HCT116 (cell line): ENCODE results near the gene DAAM2. TPM values are rescaled to one million over a fixed set of nuclear protein-coding genes. Genes with fewer than 3 reads are reported as not detected.

ENCODE experiments used
- ATAC-seq: fragments of 200-7000 bp; cut with Tn5 transposase; 2 replicates; pipeline ENCODE4 v1.9.1; 2020; ENCODE audit warnings: mild to moderate bottlenecking, moderate library complexity
- BruUV-seq: library from RNA; stranded (reverse); fragments of 400-500 nt; replicated peaks from 2 replicates; lab custom pipeline; 2021; lab: Mats Ljungman, UMichigan
- CTCF ChIA-PET: fragments of 300-600 bp; sonication (Branson Sonifier 250); formaldehyde crosslinking; loops from one replicate; lab custom pipeline; 2021; ENCODE audit warnings: antibody characterized with exemption; lab: Charles Lee
- POLR2A ChIA-PET: fragments of 300-600, 350-600 bp; sonication (Branson Sonifier 250); formaldehyde crosslinking; loops from one replicate; lab custom pipeline; 2021; ENCODE audit warnings: antibody characterized with exemption; lab: Charles Lee
- RAD21 ChIA-PET, 2 experiments: fragments of 300-600 bp; sonication (Branson Sonifier 250); formaldehyde crosslinking; loops; one replicate each; lab custom pipeline; 2023; ENCODE audit warnings: low total read pairs in 2 of 2; ENCODE audit not compliant: uncharacterized antibody in 2 of 2, unreplicated experiment in 2 of 2, low non-redundant PET in 1 of 2; lab: Charles Lee
- DNase-seq: peaks from one replicate; pipeline ENCODE4 v3.0.0-alpha.2; 2010; ENCODE audit warnings: low read depth, low spot score
- H2AFZ ChIP-seq: fragments of 200-600 bp; shearing (Covaris generic), sonication (generic); 2 replicates; pipeline ENCODE4 v1.6.1; 2017; ENCODE audit warnings: low read depth, mixed run types, mixed read lengths, antibody characterized with exemption, low read length; ENCODE audit not compliant: poor library complexity, severe bottlenecking
- H3K27ac ChIP-seq: 2 replicates; pipeline ENCODE4 v1.5.1; 2012; ENCODE audit warnings: low read depth, low read length
- H3K27me3 ChIP-seq: fragments of 200-600 bp; sonication (generic); 2 replicates; pipeline ENCODE4 v1.6.1; 2016; ENCODE audit warnings: mixed run types, low read length, mixed read lengths; ENCODE audit not compliant: insufficient read depth
- H3K36me3 ChIP-seq, 2 experiments: fragments of 200-500 bp in 1 of 2; fragments of 200-600 bp in 1 of 2; sonication (Bioruptor generic) in 1 of 2; sonication (generic) in 1 of 2; 2 replicates each; pipeline versions ENCODE4 v1.5.1 to v1.6.1; 2014 to 2016; ENCODE audit warnings: low read length in 2 of 2, inconsistent platforms in 1 of 2, mixed read lengths in 1 of 2, mixed run types in 1 of 2; ENCODE audit not compliant: insufficient read depth in 2 of 2, control insufficient read depth in 1 of 2
- H3K4me1 ChIP-seq, 2 experiments: fragments of 200-600 bp in 1 of 2; sonication (generic) in 1 of 2; 2 replicates each; pipeline versions ENCODE4 v1.5.1 to v1.6.1; 2012 to 2017; ENCODE audit warnings: low read length in 2 of 2, inconsistent platforms in 1 of 2, mild to moderate bottlenecking in 1 of 2, mixed read lengths in 1 of 2, mixed run types in 1 of 2, moderate library complexity in 1 of 2; ENCODE audit not compliant: insufficient read depth in 2 of 2, control insufficient read depth in 1 of 2
- H3K4me2 ChIP-seq: fragments of 200-600 bp; sonication (generic); 2 replicates; pipeline ENCODE4 v1.6.1; 2017; ENCODE audit warnings: mixed run types, low read length, mixed read lengths
- H3K4me3 ChIP-seq, 2 experiments: fragments of 200-600 bp in 1 of 2; sonication (generic) in 1 of 2; replicated peaks in 1 of 2; 2 replicates each; pipeline ENCODE4 v1.5.1; 2011 to 2016; ENCODE audit warnings: low read length in 2 of 2, control low read depth in 1 of 2, low read depth in 1 of 2, mild to moderate bottlenecking in 1 of 2, mixed read lengths in 1 of 2, mixed run types in 1 of 2
- H3K79me2 ChIP-seq: fragments of 200-600 bp; sonication (generic); 2 replicates; pipeline ENCODE4 v1.6.1; 2017; ENCODE audit warnings: mild to moderate bottlenecking, mixed run types, low read length, moderate library complexity, mixed read lengths; ENCODE audit not compliant: insufficient read depth
- H3K9ac ChIP-seq: fragments of 200-600 bp; sonication (generic); 2 replicates; pipeline ENCODE4 v1.6.1; 2016; ENCODE audit warnings: low read length, mixed read lengths
- H3K9me2 ChIP-seq: fragments of 200-600 bp; sonication (generic), shearing (Covaris generic); 2 replicates; pipeline ENCODE4 v1.6.1; 2017; ENCODE audit warnings: mixed run types, mild to moderate bottlenecking, moderate library complexity; ENCODE audit not compliant: insufficient read depth
- H3K9me3 ChIP-seq, 2 experiments: fragments of 200-500 bp in 1 of 2; fragments of 200-600 bp in 1 of 2; sonication (Bioruptor generic) in 1 of 2; sonication (generic) in 1 of 2; 2 replicates each; pipeline ENCODE4 v1.6.1; 2014 to 2017; ENCODE audit warnings: low read length in 2 of 2, mixed read lengths in 2 of 2, inconsistent platforms in 1 of 2, low read depth in 1 of 2, mild to moderate bottlenecking in 1 of 2, mixed run types in 1 of 2, moderate library complexity in 1 of 2; ENCODE audit not compliant: control insufficient read depth in 1 of 2, insufficient read depth in 1 of 2
- H4K20me1 ChIP-seq: fragments of 200-600 bp; sonication (generic), shearing (Covaris generic); 2 replicates; pipeline ENCODE4 v1.6.1; 2017; ENCODE audit warnings: mixed run types, mild to moderate bottlenecking, moderate library complexity; ENCODE audit not compliant: insufficient read depth
- CBX3 ChIP-seq: IDR thresholded peaks from 2 replicates; pipeline ENCODE4 v1.6.1; 2012; ENCODE audit warnings: low read depth
- CEBPB ChIP-seq: IDR thresholded peaks from 2 replicates; pipeline ENCODE4 v1.6.1; 2012; ENCODE audit warnings: low read depth
- EGR1 ChIP-seq: IDR thresholded peaks from 2 replicates; pipeline ENCODE4 v1.6.1; 2012; ENCODE audit warnings: low read depth
- EZH2 ChIP-seq: fragments of 200-600 bp; sonication (generic); IDR thresholded peaks from 2 replicates; pipeline ENCODE4 v1.6.1; 2017; ENCODE audit warnings: antibody characterized with exemption, mixed run types
- EZH2phosphoT487 ChIP-seq: fragments of 200-600 bp; IDR thresholded peaks from 2 replicates; pipeline ENCODE4 v1.6.1; 2018; ENCODE audit warnings: antibody characterized with exemption, borderline replicate concordance
- FOSL1 ChIP-seq: IDR thresholded peaks from 2 replicates; pipeline ENCODE4 v1.6.1; 2012; ENCODE audit warnings: low read depth
- JUND ChIP-seq: IDR thresholded peaks from 2 replicates; pipeline ENCODE4 v1.6.1; 2012
- MAX ChIP-seq: IDR thresholded peaks from 2 replicates; pipeline ENCODE4 v1.6.1; 2012
- POLR2A ChIP-seq: IDR thresholded peaks from 2 replicates; pipeline ENCODE4 v1.7.0; 2011; ENCODE audit warnings: borderline replicate concordance; ENCODE audit not compliant: insufficient read depth, insufficient read length; ENCODE audit errors: extremely low read depth
- POLR2AphosphoS5 ChIP-seq: IDR thresholded peaks from 2 replicates; pipeline ENCODE4 v1.6.1; 2011; ENCODE audit warnings: mild to moderate bottlenecking, low read depth, low read length, moderate library complexity
- RAD21 ChIP-seq: IDR thresholded peaks from 2 replicates; pipeline ENCODE4 v1.6.1; 2012; ENCODE audit warnings: low read depth, mild to moderate bottlenecking
- REST ChIP-seq: IDR thresholded peaks from 2 replicates; pipeline ENCODE4 v1.6.1; 2012; ENCODE audit warnings: low read depth
- SP1 ChIP-seq: IDR thresholded peaks from 2 replicates; pipeline ENCODE4 v1.6.1; 2012; ENCODE audit warnings: low read depth
- SRF ChIP-seq: IDR thresholded peaks from 2 replicates; pipeline ENCODE4 v1.6.1; 2012; ENCODE audit warnings: low read depth
- ZBTB33 ChIP-seq: IDR thresholded peaks from 2 replicates; pipeline ENCODE4 v1.6.1; 2011; ENCODE audit warnings: mild to moderate bottlenecking, low read length, moderate library complexity; ENCODE audit not compliant: insufficient replicate concordance; ENCODE audit errors: extremely low read depth
- ZFX ChIP-seq: fragments of 450-650 bp; IDR thresholded peaks from 2 replicates; pipeline ENCODE4 v1.6.1; 2017
- ZNF274 ChIP-seq: fragments of 200-500 bp; sonication (Bioruptor generic); IDR thresholded peaks from 2 replicates; pipeline ENCODE4 v1.6.1; 2014; ENCODE audit warnings: mild to moderate bottlenecking, low read depth, low read length, inconsistent platforms
- intact Hi-C: fragments of 100-400 bp; cut with micrococcal nuclease; formaldehyde crosslinking; loops from 2 replicates; pipeline ENCODE4 v1.10.0; 2022
- total RNA-seq: library from RNA; stranded (reverse); gene quantifications from one replicate; pipeline ENCODE4 v1.2.1, GENCODE V29; 2021; ENCODE audit not compliant: unreplicated experiment

Gene DAAM2
- total RNA-seq, 1 experiment from 2014 or later, result not detected

- TF ChIP-seq EGR1, result no peak
- TF ChIP-seq SP1, result no peak
- no peak for TF ChIP-seq MAX
- no peak for TF ChIP-seq SRF
- TF ChIP-seq ZNF274, result no peak
- no peak for TF ChIP-seq ZFX
- no peak for TF ChIP-seq JUND
- TF ChIP-seq EZH2, result no peak
- no peak for TF ChIP-seq CBX3
- TF ChIP-seq FOSL1, result no peak
- no peak for TF ChIP-seq CEBPB
- TF ChIP-seq, all 23 proteins: peak for 0
- Histone ChIP-seq H3K9ac (no peak overlapping the region), H4K20me1 (no peaks in the 10 kb centered on the region), H3K9me3 (no peaks in the 10 kb centered on the region), H2AFZ (no peak overlapping the region), H3K4me2 (no peak overlapping the region), H3K27ac (no peak overlapping the region), H3K9me2 (no peaks in the 10 kb centered on the region), H3K36me3 (no peaks in the 10 kb centered on the region), H3K4me3 (no peak overlapping the region), H3K79me2 (no peaks in the 10 kb centered on the region), H3K4me1 (no peaks in the 10 kb centered on the region), H3K27me3 (peaks cover 32% of the 10 kb centered on the region; the same call in 1 of the 2 replicates)
- ATAC-seq (no peak), DNase-seq (no peak)
- ChIA-PET CTCF (no interaction called here), RAD21 (no interaction called here), POLR2A (no interaction called here)
- BruUV-seq, result no TSS peak
- intact Hi-C loops, result no loop called here
Observed at GRCh38 chr6:39773782-39774181, 18.4 kb upstream of the DAAM2 start.

- no peak overlapping the region for H2AFZ ChIP-seq
- H3K27ac ChIP-seq, result no peak overlapping the region
- DNase-seq (no peak), ATAC-seq (no peak)
- CTCF ChIA-PET, result no interaction called here
- H3K9me2 ChIP-seq, result no peaks in the 10 kb centered on the region
- RAD21 ChIA-PET, result no interaction called here
- H3K9me3 ChIP-seq, result no peaks in the 10 kb centered on the region
- no peaks in the 10 kb centered on the region for H4K20me1 ChIP-seq
- no peaks in the 10 kb centered on the region for H3K36me3 ChIP-seq
- no peak overlapping the region for H3K4me3 ChIP-seq
- no TSS peak for BruUV-seq
- no peaks in the 10 kb centered on the region for H3K4me1 ChIP-seq
- POLR2A ChIA-PET, result no interaction called here
- H3K79me2 ChIP-seq, result no peaks in the 10 kb centered on the region
- H3K9ac ChIP-seq, result no peak overlapping the region
- H3K27me3 ChIP-seq, result peaks cover 46% of the 10 kb centered on the region; the same call in 1 of the 2 replicates
- intact Hi-C loops, result no loop called here
- H3K4me2 ChIP-seq, result no peak overlapping the region
- TF ChIP-seq EGR1 (no peak), ZBTB33 (no peak), SP1 (no peak), SRF (no peak), ZNF274 (no peak), EZH2phosphoT487 (no peak), REST (no peak), POLR2A (no peak), POLR2AphosphoS5 (no peak), MAX (no peak), RAD21 (no peak)
Observed at GRCh38 chr6:39776581-39776980, 15.6 kb upstream of the DAAM2 start.
